Esophagus squamous epithelium (tissue), 5 donors: Measurements from ENCODE around the gene ASTN2. TPM values are rescaled to one million over a fixed set of nuclear protein-coding genes. Genes with fewer than 3 reads are reported as not detected.

Experiments used
- DNase-seq: peaks from one replicate; lab custom pipeline; 2025; lab: John Stamatoyannopoulos, UW
- H3K27ac ChIP-seq, 4 donors: fragments of 200-600 bp; sonication (generic); one replicate each; pipeline ENCODE4 v1.5.1; 2016 to 2019; ENCODE audit warnings: mild to moderate bottlenecking in 1 of 4
- H3K27me3 ChIP-seq, 4 donors: fragments of 200-600 bp; sonication (generic); 1 replicate in 3 of 4; 2 replicates in 1 of 4; pipeline versions ENCODE4 v1.5.1 to v1.6.0; 2017 to 2021; ENCODE audit warnings: antibody characterized with exemption in 1 of 4
- H3K36me3 ChIP-seq, 3 donors: fragments of 200-600 bp; sonication (generic); one replicate each; pipeline ENCODE4 v1.5.1; 2016 to 2019
- H3K4me1 ChIP-seq, 3 donors: fragments of 200-600 bp; sonication (generic); one replicate each; pipeline ENCODE4 v1.5.1; 2017 to 2019
- H3K4me3 ChIP-seq, 4 donors: fragments of 200-600 bp; sonication (generic); 1 replicate in 3 of 4; 2 replicates in 1 of 4; pipeline ENCODE4 v1.5.1; 2016 to 2019; ENCODE audit warnings: mild to moderate bottlenecking in 2 of 4, moderate library complexity in 1 of 4
- H3K9me3 ChIP-seq, 3 donors: fragments of 200-600 bp; sonication (generic); one replicate each; pipeline ENCODE4 v1.5.1; 2016 to 2019
- POLR2A ChIP-seq, 4 donors: fragments of 450-650 bp; IDR thresholded peaks; one replicate each; pipeline ENCODE4 v1.6.1; 2017; ENCODE audit warnings: antibody characterized with exemption in 4 of 4, mild to moderate bottlenecking in 4 of 4, moderate library complexity in 3 of 4
- WGBS, 2 donors: methylation state at CpG; one replicate each; pipeline ENCODE4 v1.1.5; 2018; 5-methylcytosine and 5-hydroxymethylcytosine counted together
- intact Hi-C: fragments of 100-400 bp; cut with DNase I; formaldehyde crosslinking; loops from one replicate; pipeline ENCODE4 v1.15.0; 2022
- total RNA-seq, 4 donors: library from RNA; depleted of rRNA; stranded (reverse); fragments of >200 nt; gene quantifications; one replicate each; pipeline ENCODE4 v1.1.0, GENCODE V29; 2016
- TF ChIP-seq, protein P1 (sequence below), 6 experiments: fragments of 450-650 bp in 4 of 6; fragments of 200-600 bp in 2 of 6; sonication (generic) in 2 of 6; IDR thresholded peaks; one replicate each; pipeline ENCODE4 v1.5.1; 2016 to 2019; ENCODE audit warnings: antibody characterized with exemption in 6 of 6, mild to moderate bottlenecking in 4 of 6, moderate library complexity in 4 of 6
- donor health status: DM: yes; HTN: yes; CAD: no.

The ASTN2 gene
- total RNA-seq, 4 donors from 2014 or later: 0.13 to 1.9 (median 0.27) TPM; not detected in 1

DNA sequence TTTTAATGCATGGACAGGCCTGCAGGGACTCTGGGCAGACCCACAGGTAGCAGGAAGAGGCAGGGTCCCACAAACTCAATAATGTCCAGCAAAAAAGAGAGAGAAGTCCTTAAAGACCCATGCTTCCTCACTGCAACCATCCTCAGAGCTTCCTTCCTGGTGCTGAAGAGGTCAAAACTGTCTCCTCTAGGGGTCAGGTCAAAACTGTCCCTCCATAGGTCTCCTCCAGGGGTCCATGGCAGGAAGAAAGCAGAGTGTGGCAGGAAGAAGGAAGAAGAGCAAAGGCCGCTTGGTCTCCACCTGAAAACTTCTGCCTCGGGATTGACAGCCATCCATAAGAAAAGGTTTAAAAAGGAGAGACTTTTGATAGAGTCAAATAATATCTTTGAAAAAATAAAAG lies 989.6 kb downstream of the ASTN2 start:
- no peaks in the 10 kb centered on the region for H3K9me3 ChIP-seq
- WGBS, 2 donors: 71 to 100% methylated on average over 2 of the region's 2 CpGs
- DNase-seq: no peak
- H3K36me3 ChIP-seq: no peaks in the 10 kb centered on the region
- no peaks in the 10 kb centered on the region for H3K27me3 ChIP-seq
- H3K4me3 ChIP-seq: no peak overlapping the region
- H3K4me1 ChIP-seq: no peaks in the 10 kb centered on the region
- intact Hi-C loops: no loop called here
- no peak for TF ChIP-seq POLR2A (IDR thresholded peaks at IDR 0.05)
- TF ChIP-seq, protein P1, sequence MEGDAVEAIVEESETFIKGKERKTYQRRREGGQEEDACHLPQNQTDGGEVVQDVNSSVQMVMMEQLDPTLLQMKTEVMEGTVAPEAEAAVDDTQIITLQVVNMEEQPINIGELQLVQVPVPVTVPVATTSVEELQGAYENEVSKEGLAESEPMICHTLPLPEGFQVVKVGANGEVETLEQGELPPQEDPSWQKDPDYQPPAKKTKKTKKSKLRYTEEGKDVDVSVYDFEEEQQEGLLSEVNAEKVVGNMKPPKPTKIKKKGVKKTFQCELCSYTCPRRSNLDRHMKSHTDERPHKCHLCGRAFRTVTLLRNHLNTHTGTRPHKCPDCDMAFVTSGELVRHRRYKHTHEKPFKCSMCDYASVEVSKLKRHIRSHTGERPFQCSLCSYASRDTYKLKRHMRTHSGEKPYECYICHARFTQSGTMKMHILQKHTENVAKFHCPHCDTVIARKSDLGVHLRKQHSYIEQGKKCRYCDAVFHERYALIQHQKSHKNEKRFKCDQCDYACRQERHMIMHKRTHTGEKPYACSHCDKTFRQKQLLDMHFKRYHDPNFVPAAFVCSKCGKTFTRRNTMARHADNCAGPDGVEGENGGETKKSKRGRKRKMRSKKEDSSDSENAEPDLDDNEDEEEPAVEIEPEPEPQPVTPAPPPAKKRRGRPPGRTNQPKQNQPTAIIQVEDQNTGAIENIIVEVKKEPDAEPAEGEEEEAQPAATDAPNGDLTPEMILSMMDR (IDR thresholded peaks at IDR 0.05): no peak
- no peak overlapping the region for H3K27ac ChIP-seq

DNA sequence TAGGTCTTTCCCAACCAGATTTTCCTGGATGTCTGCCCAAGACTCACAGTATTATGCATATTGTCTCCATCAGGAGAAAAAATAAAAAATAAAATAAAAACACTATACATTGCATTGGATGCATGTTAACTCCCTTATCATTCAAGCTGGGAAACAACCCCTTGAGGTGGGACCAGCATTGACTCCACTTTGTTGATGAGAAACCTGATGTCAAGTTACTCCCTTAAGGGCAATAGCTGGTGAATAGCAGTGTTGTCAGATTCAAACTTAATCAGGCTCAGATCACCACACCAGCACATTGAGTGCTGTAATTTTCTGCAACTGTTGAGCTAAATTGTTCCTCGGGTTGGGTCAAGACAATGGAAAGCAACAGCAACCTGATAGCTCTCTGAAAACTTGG lies 991.7 kb downstream of the ASTN2 start:
- 60% methylated on average over 1 of the region's 1 CpG; no CpG with 5 or more reads in 1 of the 2 donors for WGBS, 2 donors
- Histone ChIP-seq H3K4me1 (no peaks in the 10 kb centered on the region), H3K27ac (no peak overlapping the region), H3K36me3 (no peaks in the 10 kb centered on the region), H3K4me3 (no peak overlapping the region), H3K9me3 (no peaks in the 10 kb centered on the region), H3K27me3 (no peaks in the 10 kb centered on the region)
- intact Hi-C loops: no loop called here
- DNase-seq: no peak
- TF ChIP-seq, protein P1 (IDR thresholded peaks at IDR 0.05): no peak
- TF ChIP-seq POLR2A (IDR thresholded peaks at IDR 0.05): no peak

DNA sequence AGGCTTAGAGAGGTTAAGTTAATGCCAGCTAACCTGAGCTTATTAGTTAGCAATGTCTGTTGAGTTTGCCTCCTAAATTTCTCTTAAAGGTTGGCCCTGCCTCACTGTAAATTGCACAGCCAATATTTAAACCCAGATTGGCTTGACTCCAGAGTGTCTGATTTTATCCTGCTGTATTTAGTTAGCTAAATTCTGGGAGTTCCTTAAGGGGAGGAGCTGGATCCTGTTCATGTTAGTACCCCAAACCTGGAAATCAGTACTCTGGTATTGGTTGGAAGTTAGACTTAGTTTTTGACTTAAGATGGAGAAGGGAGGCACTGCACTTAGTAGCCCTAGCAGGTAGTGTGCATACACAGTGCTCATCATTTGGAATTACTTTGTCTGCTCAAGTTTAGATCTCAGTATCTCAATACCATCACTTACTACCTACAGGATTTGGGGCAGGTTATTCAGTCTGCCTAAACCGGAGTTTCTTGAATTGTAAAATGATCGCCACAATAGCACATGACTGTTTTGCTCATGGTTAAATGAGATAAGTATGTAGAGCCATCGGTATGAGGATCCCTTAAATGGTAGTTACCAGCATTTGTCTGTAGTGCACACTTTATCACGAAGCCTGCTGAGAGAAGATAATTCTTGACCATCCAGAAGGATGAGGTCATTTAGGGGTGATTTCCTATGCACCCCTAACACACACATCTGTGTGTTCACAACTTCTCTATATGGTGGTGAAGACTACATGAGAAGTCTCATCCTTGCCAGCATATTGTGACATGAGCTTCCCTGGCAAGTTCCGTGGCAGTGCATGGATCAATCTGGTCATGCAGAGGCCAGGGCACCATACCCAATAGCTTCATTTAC lies 992.5 kb downstream of the ASTN2 start:
- Histone ChIP-seq H3K27ac (no peak overlapping the region), H3K4me1 (no peaks in the 10 kb centered on the region), H3K27me3 (no peaks in the 10 kb centered on the region), H3K36me3 (no peaks in the 10 kb centered on the region), H3K9me3 (no peaks in the 10 kb centered on the region), H3K4me3 (no peak overlapping the region)
- intact Hi-C loops: no loop called here
- WGBS, 2 donors: 92 to 93% methylated on average over 5 of the region's 5 CpGs
- no peak for DNase-seq
- TF ChIP-seq POLR2A (IDR thresholded peaks at IDR 0.05): no peak
- TF ChIP-seq, protein P1 (IDR thresholded peaks at IDR 0.05): no peak

- DNase-seq: no peak
- no peak for TF ChIP-seq POLR2A (IDR thresholded peaks at IDR 0.05)
- TF ChIP-seq, protein P1 (IDR thresholded peaks at IDR 0.05): no peak
- H3K4me1 ChIP-seq: no peaks in the 10 kb centered on the region
- H3K27me3 ChIP-seq: no peaks in the 10 kb centered on the region
- H3K27ac ChIP-seq: no peak overlapping the region
- H3K4me3 ChIP-seq: no peak overlapping the region
- WGBS, 2 donors: 33 to 38% methylated on average over 1 of the region's 1 CpG
- no peaks in the 10 kb centered on the region for H3K9me3 ChIP-seq
- H3K36me3 ChIP-seq: no peaks in the 10 kb centered on the region
- intact Hi-C loops: no loop called here
These were observed 993.8 kb downstream of the ASTN2 start for GRCh38 chr9:116420993-116421538.

GRCh38 chr9:116419181-116419580 lies 995.7 kb downstream of the ASTN2 start:
- no peaks in the 10 kb centered on the region for H3K4me1 ChIP-seq
- H3K27ac ChIP-seq: no peak overlapping the region
- no peak for DNase-seq
- intact Hi-C loops: loop anchor here (10.0 kb wide), 1 partner anchor 64 kb away; no protein-coding TSS in a partner anchor
- H3K9me3 ChIP-seq: no peaks in the 10 kb centered on the region
- TF ChIP-seq, protein P1 (IDR thresholded peaks at IDR 0.05): no peak
- no peak for TF ChIP-seq POLR2A (IDR thresholded peaks at IDR 0.05)
- H3K4me3 ChIP-seq: no peak overlapping the region
- H3K27me3 ChIP-seq: no peaks in the 10 kb centered on the region
- H3K36me3 ChIP-seq: no peaks in the 10 kb centered on the region
- WGBS, 2 donors: 82% methylated on average over 3 of the region's 3 CpGs; no CpG with 5 or more reads in 1 of the 2 donors
